ENCODE results near the gene DDX1.

Gene DDX1

DNA sequence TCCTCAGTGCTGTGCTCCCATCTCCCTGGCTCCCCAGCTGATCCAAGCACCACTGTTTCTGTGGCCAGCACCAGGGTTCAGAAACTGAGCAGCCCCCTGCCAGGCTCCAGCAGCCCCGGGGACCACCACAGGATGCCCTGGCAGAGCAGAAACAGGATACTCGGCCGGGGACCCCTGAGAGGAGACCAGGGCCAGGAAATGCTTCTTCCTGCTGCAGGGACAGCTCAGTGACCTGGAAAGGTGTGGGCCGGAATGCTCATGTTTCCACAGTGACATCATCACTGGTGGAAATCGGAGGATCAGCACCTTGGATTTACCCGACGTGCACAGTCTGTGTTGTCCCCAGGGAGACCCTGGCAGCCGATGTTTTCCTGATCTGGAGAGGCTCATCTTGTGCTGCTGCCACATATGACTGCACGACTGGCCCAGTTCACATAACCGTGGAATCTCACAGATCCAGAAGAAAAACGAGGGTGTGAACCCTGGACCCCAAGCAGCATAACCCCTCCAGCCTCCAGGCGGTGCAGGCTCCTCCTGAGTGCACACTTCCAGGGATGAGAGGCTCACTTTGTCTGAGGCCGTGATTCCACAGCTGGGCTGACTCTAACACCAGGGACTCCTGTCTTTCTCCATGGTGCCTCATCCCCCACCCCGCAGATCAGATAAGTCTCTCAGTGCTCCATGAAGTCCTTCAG, 58.0 kb downstream of the DDX1 start:
- DNase-seq = no peak

DNA sequence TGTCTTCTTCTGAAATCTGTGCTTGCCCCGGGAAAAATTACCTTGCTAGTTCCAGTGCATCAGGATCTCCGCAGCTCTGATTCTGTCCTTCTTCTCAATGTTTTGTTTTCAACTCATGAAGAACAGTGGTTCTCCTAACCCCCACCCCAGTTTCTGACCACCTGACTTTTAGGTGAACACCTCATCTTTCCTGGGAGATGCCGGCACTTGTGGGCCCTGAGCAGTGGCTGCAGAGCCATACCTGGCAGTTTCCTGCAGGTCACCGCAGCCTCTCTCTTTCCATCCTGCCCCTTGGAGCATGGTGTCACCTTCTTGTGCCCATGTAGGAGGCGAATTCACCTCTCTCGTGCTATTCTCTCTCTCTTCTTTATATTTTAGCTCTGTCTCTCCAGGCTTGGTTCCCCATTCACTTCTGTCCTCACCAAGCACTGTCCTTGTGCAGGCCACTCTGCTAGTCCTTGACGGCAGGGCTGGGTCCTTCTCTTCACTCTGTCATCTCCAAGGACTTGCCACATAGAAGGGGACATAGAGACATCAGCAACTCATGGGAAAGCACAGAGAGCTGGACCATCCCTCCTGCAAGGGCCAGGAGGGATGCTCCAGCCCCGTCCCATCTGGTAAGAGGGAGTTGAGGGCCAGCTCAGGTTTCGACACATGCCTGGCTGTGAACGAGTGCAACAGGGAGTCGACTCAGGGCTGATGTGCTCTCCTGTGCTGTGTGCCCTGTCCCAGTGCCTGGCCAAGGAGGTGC, 59.1 kb downstream of the DDX1 start:
- DNase-seq = no peak

DNA sequence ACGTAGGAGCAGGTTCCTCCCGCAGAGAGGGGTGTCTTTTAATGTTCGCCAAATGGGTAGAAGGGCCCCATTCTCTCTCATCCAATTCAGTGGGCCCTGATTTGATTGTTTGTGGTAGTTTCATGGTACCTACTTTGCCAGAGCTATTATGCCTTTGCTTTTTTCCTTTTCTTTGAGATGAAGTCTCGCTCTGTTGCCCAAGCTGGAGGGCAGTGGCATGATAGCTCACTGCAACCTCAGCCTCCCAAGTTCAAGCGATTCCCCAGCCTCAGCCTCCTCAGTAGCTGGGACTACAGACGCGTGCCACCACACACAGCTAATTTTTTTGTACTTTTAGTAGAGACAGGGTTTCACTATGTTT, 59.7 kb downstream of the DDX1 start:
- DNase-seq = no peak

DNA sequence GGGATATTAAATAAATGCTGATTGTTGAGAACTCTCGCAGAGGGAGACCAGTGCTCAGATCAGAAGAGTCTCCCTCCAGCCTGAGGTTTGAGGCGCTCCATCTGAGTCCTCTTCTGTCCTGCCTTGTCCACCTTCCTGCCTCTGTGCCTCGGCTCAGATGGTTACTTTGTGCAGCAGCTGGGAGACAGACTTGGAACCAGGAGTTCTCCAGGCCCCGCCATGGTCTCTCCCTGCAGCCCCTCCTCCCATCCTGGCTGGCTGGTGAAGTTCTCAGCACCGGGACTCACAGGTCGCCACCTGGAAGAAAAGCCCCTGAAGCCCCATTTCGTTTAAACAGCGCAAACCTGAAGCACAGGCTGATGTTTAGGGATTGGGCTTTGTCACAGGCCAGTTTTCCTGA, 60.6 kb downstream of the DDX1 start:
- DNase-seq = no peak

DNA sequence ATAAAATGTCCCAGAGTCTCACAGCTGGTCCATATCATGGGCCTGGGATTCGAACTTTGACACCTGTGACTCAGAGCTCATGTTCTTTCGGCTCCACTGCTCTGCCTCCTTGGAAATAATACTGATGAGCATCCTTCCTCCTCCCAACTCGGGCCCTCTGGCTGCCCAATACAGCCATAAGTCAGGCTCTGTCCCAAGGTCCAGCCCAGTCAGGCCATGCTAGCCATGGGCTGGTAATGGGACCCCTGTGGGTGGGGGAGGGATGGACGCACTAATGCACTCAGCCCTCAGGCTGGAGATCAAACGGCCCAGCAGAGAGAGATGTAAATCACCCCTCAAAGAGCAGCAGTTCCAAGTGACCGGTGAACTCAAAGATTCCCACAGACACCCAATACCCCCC, 61.1 kb downstream of the DDX1 start:
- DNase-seq = no peak

DNA sequence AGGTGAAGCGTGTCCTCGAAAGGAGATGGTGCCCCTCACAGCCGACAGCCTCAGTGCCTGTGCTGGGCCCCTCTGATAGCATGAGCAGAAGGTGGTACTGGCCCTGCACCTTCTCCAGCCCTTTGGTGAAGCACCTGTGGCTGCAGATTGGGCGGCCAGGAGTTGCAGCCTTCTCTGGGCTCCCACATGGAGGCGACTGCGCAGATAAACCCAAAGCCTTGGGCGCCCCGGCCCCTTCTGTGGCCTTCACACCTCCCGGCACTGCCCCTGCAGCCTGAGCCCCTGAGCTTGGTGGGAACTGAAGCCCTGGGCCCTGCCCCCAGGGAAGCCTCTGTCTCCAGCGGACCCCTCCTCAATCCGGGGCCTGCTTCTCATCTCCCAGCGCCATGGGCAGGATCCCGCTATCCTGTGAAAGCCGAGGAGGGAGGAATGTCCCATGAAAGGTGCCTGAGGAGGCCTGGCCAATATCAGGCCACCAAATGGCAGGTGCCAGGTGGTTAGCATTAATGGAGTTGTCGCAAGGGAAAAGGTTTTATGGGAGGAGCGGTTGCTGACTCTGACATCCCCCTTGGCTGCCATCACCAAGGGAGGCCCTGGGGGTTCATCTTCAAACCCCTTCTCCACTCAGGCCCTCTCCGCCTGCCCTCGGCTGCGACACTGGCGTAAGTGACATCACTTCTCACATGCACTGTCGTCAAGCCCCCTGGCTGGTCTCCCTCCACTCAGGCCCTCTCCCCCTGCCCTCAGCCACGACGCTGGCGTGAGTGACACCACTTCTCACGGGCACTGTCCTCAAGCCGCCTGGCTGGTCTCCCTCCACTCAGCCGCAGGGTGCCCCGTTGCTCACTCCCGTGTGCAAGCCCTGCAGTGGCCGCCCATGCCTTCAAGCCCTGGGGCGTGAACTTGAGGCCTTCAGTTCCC, 62.4 kb downstream of the DDX1 start:
- no peak for DNase-seq

DNA sequence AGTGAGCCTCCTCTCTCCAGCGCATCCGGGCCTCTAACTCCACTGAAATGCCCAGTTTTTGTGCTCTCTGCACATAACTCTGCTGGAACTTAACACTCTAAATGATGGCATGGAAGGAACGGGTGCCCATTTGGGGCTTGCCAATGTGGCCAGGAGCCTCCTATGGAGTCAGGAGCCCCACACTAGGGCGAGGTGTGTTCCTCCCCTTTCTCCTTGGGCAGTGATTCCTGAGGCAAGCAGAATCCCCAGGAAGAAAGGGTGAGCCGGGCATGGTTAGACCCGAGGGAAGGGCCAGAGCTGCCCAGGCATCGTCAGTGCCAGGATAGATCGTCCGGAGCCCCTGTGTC, 63.0 kb downstream of the DDX1 start:
- no peak for DNase-seq

DNA sequence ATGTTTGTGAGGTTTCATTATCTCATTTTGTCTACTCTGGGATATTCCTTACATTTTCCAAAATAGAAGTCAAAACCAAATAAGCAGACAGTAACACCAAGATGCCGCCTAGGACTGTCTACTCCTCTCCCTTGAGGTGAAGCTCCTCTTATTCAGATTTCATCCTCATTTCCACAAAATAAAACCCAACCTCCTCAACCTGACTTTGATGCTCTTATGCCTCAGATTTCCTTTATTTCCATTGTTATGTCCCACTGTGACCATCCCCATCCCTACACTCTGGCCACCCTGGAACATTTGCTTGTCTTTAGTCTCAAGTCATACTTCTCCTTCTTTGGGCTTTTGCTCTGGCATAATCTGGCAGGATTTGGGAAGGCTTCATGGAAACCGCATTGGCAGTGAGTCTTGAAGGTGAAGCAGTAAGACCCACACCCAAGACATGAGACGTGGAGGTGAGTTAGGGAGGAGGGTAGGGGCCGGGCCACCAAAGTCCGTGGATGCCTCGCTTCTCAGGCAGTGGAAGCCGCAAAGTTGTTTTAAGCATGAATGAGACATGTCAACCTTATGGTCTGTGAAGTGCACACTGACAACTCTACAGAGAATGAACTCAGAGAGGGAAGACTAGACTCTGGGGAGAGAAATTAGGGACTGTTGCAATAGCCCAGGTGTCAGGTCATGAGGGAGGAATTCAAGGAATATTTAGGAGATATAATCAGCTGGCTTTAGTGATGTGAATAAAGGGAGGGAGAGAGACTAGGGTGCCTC, 63.6 kb downstream of the DDX1 start:
- DNase-seq = no peak

DNA sequence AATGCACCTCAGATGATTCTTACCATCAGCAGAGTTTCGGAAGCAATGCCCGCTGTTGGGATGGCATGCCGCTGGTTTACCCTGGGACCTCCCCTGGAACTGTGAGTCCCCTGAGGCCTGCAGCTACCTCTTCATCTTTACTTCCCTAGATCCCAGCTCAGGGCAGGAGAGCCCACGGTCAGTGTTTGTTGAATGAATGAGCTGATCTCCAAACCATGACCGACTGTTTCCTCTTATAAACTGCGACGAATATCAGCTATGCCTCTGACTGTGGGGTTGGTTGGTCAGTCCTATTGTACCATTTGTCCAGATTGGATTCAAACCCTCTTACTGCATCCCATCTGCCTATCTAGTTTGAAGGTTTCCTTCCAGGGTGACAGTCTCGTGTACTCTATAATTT, 64.4 kb downstream of the DDX1 start:
- DNase-seq = no peak

DNA sequence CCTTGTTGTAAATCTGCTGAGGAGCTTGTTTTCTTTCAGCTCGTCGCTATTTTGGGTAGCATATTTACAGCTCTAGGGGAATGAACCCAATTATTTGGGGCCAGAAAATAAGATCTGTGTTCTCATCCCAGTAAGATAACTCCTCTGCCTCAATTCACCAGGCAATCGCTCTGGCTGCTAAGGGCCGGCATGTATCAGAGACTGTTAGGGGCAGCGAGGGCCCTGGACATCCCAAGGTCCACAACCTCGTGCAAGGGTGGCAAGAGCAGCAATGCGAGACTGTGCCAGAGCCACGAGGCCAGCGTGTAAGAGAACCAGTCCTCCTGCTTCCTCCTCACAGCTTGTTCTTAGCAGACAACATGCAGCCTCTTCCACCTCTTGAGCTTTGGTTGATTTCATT, 66.1 kb downstream of the DDX1 start:
- no peak for DNase-seq

DNA sequence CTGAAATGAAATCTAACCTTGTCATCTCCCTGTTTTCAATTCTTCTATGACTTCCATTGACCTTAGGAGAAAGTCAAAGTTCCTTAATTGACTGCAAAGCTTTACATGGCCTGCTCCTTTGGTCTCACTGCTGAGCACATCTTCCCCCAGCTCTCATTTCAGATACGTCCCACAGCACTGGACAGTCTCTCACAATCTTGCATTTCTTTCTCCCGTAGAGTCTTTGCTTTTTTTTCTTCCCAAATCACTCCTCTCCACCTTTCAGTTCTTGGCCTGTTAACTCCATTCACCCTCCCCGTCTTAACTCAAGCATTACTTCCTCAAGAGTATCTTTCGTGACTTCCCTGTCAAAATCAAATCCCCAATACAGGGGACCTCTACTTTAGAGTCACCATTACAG, 67.2 kb downstream of the DDX1 start:
- no peak for DNase-seq

DNA sequence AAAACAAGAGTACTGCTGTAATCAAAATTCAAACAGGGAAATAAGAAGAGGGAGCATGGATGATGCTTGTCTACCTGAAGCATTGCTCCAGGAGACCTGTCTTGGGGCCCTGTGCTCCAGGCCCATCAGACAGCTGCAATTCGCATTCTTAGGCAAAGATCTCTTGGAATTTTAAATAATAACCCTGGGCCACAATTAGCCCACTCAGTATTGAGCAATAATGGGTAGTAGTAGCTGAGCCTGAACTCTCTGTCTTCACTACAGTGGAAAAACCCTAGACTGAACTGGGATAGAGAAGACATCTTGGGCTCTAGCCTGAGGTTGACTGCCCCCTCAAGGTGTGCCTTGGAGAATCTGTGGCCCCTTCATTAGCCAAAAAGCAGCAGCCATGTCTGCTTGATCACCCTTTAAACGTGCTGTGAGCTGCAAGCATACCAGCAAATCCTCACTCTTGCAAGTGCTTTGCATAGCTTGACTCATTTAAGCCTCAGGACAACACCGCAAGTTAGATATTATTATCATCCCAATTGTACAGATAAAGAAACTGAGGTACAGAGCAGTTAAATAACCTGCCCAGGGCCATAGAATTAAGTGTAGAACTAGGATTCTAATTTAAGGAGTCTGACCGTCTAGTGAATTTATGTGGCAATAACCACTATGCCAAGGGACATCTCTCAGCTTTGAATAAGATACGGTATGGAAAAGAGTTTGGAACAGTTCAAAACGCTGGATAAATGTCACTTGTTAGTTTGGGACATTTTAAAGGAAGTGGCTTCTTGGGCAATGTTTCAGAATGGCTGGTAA, 69.0 kb downstream of the DDX1 start:
- DNase-seq = no peak

DNA sequence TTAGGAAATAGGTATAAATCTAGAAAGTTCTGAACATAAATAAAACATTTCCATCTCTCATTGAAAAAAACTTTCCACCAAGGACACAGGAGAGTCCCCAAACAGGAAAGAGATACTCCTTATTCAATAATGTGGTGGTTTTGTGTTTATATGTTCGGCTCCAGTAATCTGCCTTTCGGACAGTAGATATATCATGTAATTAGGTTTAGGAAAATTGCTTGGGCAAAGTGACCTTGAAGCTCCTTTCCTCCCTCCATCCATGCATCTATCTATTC, 69.6 kb downstream of the DDX1 start:
- no peak for DNase-seq

DNA sequence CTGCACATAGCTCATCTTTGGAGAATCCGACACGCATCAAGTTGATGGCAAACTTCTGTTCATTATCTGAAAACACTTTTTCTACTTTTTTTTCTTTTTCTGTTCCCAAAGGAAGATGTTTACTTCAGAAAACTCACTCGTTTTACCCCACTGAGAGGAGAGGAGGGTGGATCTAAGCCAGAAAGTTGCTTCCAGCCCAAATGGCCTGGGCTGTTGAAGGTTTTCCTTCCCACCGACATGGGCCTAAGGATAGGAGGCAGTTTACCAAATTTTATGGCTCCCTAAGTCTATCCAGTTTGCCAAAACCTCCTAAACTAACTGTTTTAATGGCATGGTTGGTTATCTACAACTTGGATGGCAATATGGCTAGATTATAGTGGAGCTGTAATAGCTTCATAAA, 70.4 kb downstream of the DDX1 start:
- no peak for DNase-seq

DNA sequence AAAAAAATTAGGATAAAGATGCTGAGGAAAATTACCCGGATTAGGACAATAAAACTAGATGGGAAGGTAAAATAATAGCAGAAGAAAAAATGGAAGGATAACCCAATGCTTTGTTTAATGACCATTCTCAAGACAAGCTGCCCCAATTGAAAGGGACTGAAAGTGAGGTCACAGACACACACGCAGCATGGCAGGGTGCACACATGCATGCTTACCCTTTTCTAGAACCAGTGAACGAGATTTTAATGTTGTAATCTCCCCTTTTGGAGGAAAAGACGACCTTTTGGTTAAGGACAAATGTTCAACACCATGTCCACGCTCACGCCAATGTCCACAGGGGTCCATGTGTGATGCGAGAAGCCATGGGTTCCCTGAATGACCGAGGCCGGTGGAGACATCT, 70.9 kb downstream of the DDX1 start:
- no peak for DNase-seq

DNA sequence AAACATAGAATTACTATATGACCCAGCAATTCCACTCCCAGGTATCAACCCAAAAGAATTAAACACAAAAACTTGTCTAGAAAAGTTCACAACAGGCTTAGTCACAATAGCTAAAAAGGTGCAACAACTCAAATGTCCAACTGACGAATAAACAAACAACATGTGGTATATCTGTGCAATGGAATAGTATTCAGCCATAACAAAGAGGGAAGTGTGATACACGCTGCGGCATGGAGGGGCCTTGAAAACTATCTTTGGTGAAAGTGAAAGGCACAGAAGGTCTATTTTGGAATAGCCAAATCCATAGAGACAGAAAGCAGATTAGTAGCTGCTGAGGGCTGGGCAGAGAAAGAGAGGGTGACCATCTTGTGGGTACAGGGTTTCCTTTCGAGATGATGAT, 72.1 kb downstream of the DDX1 start:
- DNase-seq = no peak

DNA sequence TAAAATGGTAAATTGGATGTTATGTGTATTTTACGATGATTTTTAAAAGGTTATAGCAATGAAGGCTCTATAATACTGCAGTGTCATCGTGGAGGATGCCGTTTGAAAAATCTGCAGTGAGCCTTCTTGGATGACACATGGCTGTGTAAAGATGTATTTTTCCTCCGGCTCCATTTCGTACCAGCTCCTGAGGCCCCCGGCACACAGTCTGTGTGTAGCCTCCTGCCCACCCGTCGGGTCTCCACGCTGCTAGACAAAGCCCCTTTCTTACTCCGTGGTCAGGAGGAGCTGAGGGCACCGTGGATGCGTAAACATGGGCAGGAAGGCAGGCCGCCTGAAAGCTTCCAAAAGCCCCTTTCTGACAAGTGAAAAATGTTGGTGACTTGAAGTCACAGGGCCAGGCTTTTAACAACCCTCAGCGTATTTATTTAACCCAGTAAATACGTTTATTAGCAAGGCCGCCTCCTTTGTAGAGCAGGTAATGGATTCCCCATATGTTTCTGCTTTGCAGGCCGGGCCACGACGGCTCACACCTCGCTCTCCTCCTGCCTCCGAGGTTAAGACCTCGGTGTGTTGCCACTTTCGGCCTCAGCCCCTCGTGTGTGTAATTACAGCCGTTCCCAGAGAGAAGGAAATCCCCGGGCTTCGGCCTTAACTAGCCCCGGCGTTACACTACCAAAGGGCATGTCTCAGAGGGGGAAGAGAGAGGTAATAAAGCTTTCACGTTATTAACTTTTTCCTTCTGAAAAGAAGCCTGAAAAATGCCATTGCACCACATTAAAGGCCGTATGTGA, 72.8 kb downstream of the DDX1 start:
- DNase-seq = no peak

DNA sequence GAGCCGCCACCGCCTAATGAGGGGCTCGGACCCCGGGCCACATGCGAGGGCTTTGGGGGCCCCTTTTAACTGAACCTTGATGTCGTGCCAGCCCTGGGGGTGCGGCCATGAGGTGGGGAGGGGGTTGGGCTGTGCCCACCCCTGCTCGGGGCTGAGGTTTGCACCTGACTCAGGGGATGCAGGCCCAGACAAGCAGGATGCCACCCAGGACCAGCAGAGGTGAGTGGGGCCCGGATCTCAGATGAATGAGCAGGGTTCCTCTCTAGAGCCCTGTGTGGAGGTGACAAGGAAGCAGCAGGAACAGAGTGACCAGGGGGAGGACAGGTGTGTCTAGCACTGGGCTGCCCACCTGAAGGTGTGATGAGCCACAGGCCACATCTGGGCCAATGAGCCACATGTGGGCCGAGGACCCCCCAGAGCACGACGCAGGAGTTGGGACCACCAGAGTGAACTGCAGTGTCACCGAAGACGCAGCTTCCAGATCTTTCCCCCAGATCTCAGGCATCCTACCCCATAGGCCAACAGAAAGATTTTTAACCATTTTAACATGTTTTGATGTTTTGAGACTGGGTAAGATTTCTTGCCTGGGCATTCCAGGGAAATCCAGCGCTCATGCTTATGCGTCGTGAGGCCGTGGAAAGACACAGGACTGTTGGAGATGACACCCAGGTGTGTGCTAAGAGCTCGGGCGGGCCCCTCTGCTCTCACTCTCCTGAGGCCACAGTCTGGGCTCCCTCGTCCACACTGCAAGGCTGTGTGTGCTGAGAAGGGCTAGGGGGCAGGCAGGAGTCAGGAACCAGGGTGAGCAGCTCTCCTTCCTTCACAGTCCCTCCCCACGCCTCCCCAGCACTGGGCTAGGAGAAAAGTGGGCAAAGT, 73.6 kb downstream of the DDX1 start:
- DNase-seq = no peak

DNA sequence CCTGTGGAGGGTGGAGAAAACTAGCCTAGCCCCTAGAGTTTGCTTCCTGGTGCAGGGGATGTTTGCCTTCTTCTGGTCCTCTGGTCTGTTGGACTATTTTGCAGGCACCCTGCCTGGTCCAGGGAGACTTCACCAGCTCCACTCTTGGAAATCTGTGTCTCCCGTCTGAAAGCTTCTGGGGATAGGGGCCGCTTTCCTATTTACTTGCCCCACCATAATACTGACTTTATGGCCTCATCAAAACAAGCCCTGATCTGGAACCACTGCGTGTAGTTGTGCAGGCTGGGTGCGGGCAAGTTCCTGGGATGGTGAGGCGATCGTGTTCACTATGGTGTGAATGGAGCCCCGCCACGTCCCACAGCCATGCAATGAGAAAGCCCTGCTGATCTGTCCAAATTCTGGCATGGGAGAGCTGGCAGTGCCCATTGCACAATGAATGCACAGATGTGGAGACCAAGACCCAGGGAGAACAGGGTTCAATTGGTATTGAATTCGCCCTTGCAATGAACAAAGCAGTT, 74.3 kb downstream of the DDX1 start:
- DNase-seq = no peak
